WTC11 (cell line): ENCODE results near the gene GOLGA2. TPM values are rescaled to one million over a fixed set of nuclear protein-coding genes. Genes with fewer than 3 reads are reported as not detected.

Experiments used
- ATAC-seq: fragments of 200-7000 bp; cut with Tn5 transposase; 2 replicates; pipeline ENCODE4 v1.10.0; 2021; ENCODE audit warnings: mild to moderate bottlenecking, moderate library complexity
- CTCF ChIA-PET: fragments of 300-600 bp; sonication (Branson Sonifier 250); formaldehyde crosslinking; loops from one replicate; lab custom pipeline; 2021; ENCODE audit warnings: antibody characterized with exemption; lab: Charles Lee
- POLR2A ChIA-PET: fragments of 350-600 bp; sonication (Branson Sonifier 250); formaldehyde crosslinking; loops from one replicate; lab custom pipeline; 2021; ENCODE audit warnings: antibody characterized with exemption; lab: Charles Lee
- DNase-seq: peaks from one replicate; pipeline ENCODE4 v3.0.0; 2021; ENCODE audit warnings: low spot score
- H3K27ac Mint-ChIP-seq: 2 replicates; pipeline ENCODE4 v1.8.0; 2021; ENCODE audit warnings: mixed read lengths
- H3K27me3 Mint-ChIP-seq: 2 replicates; pipeline ENCODE4 v1.8.0; 2021; ENCODE audit warnings: low read depth, mild to moderate bottlenecking, moderate library complexity, mixed read lengths
- H3K36me3 Mint-ChIP-seq: 2 replicates; pipeline ENCODE4 v1.8.0; 2021; ENCODE audit warnings: mixed read lengths
- H3K4me1 Mint-ChIP-seq: 2 replicates; pipeline ENCODE4 v1.8.0; 2022; ENCODE audit warnings: mixed read lengths
- H3K4me3 Mint-ChIP-seq: 2 replicates; pipeline ENCODE4 v1.8.0; 2021; ENCODE audit warnings: mild to moderate bottlenecking, moderate library complexity, mixed read lengths
- H3K9me3 Mint-ChIP-seq: 2 replicates; pipeline ENCODE4 v1.8.0; 2021; ENCODE audit warnings: mixed read lengths
- FOXP1 ChIP-seq: sonication (generic); formaldehyde crosslinking; IDR thresholded peaks from 2 replicates; pipeline ENCODE4 v1.8.0; 2022; ENCODE audit warnings: missing genetic modification reagents, mild to moderate bottlenecking, moderate library complexity, borderline replicate concordance
- HMGXB4 ChIP-seq: sonication (generic); formaldehyde crosslinking; IDR thresholded peaks from 2 replicates; pipeline ENCODE4 v1.8.1; 2023; ENCODE audit warnings: mild to moderate bottlenecking, moderate library complexity, missing genetic modification reagents
- MLX ChIP-seq: sonication (generic); formaldehyde crosslinking; IDR thresholded peaks from 2 replicates; pipeline ENCODE4 v1.8.1; 2023; ENCODE audit warnings: mild to moderate bottlenecking, missing genetic modification reagents, moderate library complexity
- NFE2L1 ChIP-seq: sonication (generic); formaldehyde crosslinking; IDR thresholded peaks from 2 replicates; pipeline ENCODE4 v1.8.1; 2023; ENCODE audit warnings: missing genetic modification reagents
- RELA ChIP-seq: sonication (generic); formaldehyde crosslinking; IDR thresholded peaks from 2 replicates; pipeline ENCODE4 v1.8.1; 2022; ENCODE audit warnings: missing genetic modification reagents, mild to moderate bottlenecking, borderline replicate concordance
- RORB ChIP-seq: fragments of 250-450 bp; sonication (Bioruptor Pico); IDR thresholded peaks from 2 replicates; pipeline ENCODE4 v1.9.0; 2021; ENCODE audit warnings: mild to moderate bottlenecking
- SP1 ChIP-seq: sonication (generic); formaldehyde crosslinking; conservative IDR thresholded peaks from 2 replicates; pipeline ENCODE4 v1.8.1; 2022; ENCODE audit warnings: missing genetic modification reagents
- TCF7 ChIP-seq: sonication (generic); formaldehyde crosslinking; IDR thresholded peaks from 2 replicates; pipeline ENCODE4 v1.8.0; 2022; ENCODE audit warnings: mild to moderate bottlenecking, low read depth, missing genetic modification reagents, moderate library complexity
- ZBTB43 ChIP-seq: sonication (generic); formaldehyde crosslinking; IDR thresholded peaks from 2 replicates; pipeline ENCODE4 v1.8.1; 2023; ENCODE audit warnings: mild to moderate bottlenecking, missing genetic modification reagents
- ZNF219 ChIP-seq: sonication (generic); formaldehyde crosslinking; IDR thresholded peaks from 2 replicates; pipeline ENCODE4 v1.8.0; 2023; ENCODE audit warnings: missing genetic modification reagents, mild to moderate bottlenecking, borderline replicate concordance
- ZNF232 ChIP-seq: sonication (generic); formaldehyde crosslinking; IDR thresholded peaks from 2 replicates; pipeline ENCODE4 v1.8.0; 2022; ENCODE audit warnings: mild to moderate bottlenecking, missing genetic modification reagents
- ZNF317 ChIP-seq: sonication (generic); formaldehyde crosslinking; IDR thresholded peaks from 2 replicates; pipeline ENCODE4 v1.8.1; 2023; ENCODE audit warnings: low read depth, mild to moderate bottlenecking, moderate library complexity, missing genetic modification reagents, borderline replicate concordance
- ZNF416 ChIP-seq: fragments of 250-450 bp; sonication (Bioruptor Pico); IDR thresholded peaks from 2 replicates; pipeline ENCODE4 v1.9.0; 2021; ENCODE audit warnings: mild to moderate bottlenecking, inconsistent platforms
- ZNF532 ChIP-seq: fragments of 250-450 bp; sonication (Bioruptor Pico); IDR thresholded peaks from 2 replicates; pipeline ENCODE4 v1.9.0; 2021; ENCODE audit warnings: mild to moderate bottlenecking, borderline replicate concordance
- ZSCAN18 ChIP-seq: fragments of 250-450 bp; sonication (Bioruptor Pico); IDR thresholded peaks from 2 replicates; pipeline ENCODE4 v2.1.2; 2022; ENCODE audit warnings: mild to moderate bottlenecking, moderate library complexity
- total RNA-seq: library from RNA; stranded (reverse); gene quantifications from 3 replicates; pipeline ENCODE4 v1.2.3, GENCODE V29; 2021
- TF ChIP-seq, protein P1 (sequence below): sonication (generic); formaldehyde crosslinking; IDR thresholded peaks from 2 replicates; pipeline ENCODE4 v1.8.0; 2022; ENCODE audit warnings: mild to moderate bottlenecking, missing genetic modification reagents
- TF ChIP-seq, protein P2 (sequence below): sonication (generic); formaldehyde crosslinking; IDR thresholded peaks from 2 replicates; pipeline ENCODE4 v1.8.0; 2023; ENCODE audit warnings: mild to moderate bottlenecking, missing genetic modification reagents

Gene GOLGA2
- total RNA-seq, 1 experiment from 2014 or later = 66.3 TPM

- TF ChIP-seq ZNF219 (CRISPR knock-in tag) (no peak), RORB (CRISPR knock-in tag) (no peak), TCF7 (no peak), SP1 (CRISPR knock-in tag) (no peak), ZBTB43 (CRISPR knock-in tag) (no peak), ZSCAN18 (no peak)
These were observed 29.1 kb upstream of the GOLGA2 start (continued) for GRCh38 chr9:128304971-128305288.

GRCh38 chr9:128304136-128304970 is 28.5 kb upstream of the GOLGA2 start:
- H3K4me1 Mint-ChIP-seq = no peaks in the 10 kb centered on the region
- ChIA-PET POLR2A (interaction anchor here (0.7 to 1.5 kb wide), 2 partner anchors 28 to 152 kb away, joined by 3 to 5 read pairs; partner anchors contain the start of genes GOLGA2 and SWI5), CTCF (interaction anchor here (0.9 to 3.6 kb wide), 4 partner anchors 9 to 134 kb away, joined by 3 to 18 read pairs (median 10); no protein-coding TSS in a partner anchor)
- H3K27me3 Mint-ChIP-seq = peaks cover 2% of the 10 kb centered on the region; the same call in 1 of the 2 replicates
- TF ChIP-seq, protein P1, sequence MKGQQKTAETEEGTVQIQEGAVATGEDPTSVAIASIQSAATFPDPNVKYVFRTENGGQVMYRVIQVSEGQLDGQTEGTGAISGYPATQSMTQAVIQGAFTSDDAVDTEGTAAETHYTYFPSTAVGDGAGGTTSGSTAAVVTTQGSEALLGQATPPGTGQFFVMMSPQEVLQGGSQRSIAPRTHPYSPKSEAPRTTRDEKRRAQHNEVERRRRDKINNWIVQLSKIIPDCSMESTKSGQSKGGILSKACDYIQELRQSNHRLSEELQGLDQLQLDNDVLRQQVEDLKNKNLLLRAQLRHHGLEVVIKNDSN (CRISPR knock-in tag) = no peak
- TF ChIP-seq NFE2L1 (no peak), ZNF416 (CRISPR knock-in tag) (no peak), FOXP1 (CRISPR knock-in tag) (no peak), HMGXB4 (no peak), ZNF532 (CRISPR knock-in tag) (no peak), ZNF317 (CRISPR knock-in tag) (no peak), RELA (no peak), MLX (no peak), ZNF232 (CRISPR knock-in tag) (no peak)
- TF ChIP-seq, protein P2, sequence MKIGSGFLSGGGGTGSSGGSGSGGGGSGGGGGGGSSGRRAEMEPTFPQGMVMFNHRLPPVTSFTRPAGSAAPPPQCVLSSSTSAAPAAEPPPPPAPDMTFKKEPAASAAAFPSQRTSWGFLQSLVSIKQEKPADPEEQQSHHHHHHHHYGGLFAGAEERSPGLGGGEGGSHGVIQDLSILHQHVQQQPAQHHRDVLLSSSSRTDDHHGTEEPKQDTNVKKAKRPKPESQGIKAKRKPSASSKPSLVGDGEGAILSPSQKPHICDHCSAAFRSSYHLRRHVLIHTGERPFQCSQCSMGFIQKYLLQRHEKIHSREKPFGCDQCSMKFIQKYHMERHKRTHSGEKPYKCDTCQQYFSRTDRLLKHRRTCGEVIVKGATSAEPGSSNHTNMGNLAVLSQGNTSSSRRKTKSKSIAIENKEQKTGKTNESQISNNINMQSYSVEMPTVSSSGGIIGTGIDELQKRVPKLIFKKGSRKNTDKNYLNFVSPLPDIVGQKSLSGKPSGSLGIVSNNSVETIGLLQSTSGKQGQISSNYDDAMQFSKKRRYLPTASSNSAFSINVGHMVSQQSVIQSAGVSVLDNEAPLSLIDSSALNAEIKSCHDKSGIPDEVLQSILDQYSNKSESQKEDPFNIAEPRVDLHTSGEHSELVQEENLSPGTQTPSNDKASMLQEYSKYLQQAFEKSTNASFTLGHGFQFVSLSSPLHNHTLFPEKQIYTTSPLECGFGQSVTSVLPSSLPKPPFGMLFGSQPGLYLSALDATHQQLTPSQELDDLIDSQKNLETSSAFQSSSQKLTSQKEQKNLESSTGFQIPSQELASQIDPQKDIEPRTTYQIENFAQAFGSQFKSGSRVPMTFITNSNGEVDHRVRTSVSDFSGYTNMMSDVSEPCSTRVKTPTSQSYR (CRISPR knock-in tag) = no peak
- H3K27ac Mint-ChIP-seq = peak overlapping the region; percentile 33; the same call in 1 of the 2 replicates
- peaks cover 15% of the 10 kb centered on the region for H3K36me3 Mint-ChIP-seq
- H3K9me3 Mint-ChIP-seq = no peaks in the 10 kb centered on the region
- ATAC-seq = no peak
- no peak overlapping the region for H3K4me3 Mint-ChIP-seq
- DNase-seq = no peak
